Mucosa of gallbladder (tissue), 1 donor: Measurements from ENCODE around the gene KRT85. TPM values are rescaled to one million over a fixed set of nuclear protein-coding genes. Genes with fewer than 3 reads are reported as not detected.
"Not testable (repeated sequence)": the region's sequence is repeated elsewhere in the genome, so short reads cannot be mapped to it uniquely, and the experiment has no call there.

Source experiments
- DNase-seq: peaks from one replicate; pipeline ENCODE4 v3.0.0-alpha.2; 2020; ENCODE audit warnings: low spot score
- total RNA-seq: library from RNA; stranded (reverse); gene quantifications from one replicate; pipeline ENCODE4 v1.2.1, GENCODE V29; 2021
- donor health status: DM: no; HTN: no; CAD: no.

The KRT85 gene
- total RNA-seq, 1 donor from 2014 or later, result not detected

DNA sequence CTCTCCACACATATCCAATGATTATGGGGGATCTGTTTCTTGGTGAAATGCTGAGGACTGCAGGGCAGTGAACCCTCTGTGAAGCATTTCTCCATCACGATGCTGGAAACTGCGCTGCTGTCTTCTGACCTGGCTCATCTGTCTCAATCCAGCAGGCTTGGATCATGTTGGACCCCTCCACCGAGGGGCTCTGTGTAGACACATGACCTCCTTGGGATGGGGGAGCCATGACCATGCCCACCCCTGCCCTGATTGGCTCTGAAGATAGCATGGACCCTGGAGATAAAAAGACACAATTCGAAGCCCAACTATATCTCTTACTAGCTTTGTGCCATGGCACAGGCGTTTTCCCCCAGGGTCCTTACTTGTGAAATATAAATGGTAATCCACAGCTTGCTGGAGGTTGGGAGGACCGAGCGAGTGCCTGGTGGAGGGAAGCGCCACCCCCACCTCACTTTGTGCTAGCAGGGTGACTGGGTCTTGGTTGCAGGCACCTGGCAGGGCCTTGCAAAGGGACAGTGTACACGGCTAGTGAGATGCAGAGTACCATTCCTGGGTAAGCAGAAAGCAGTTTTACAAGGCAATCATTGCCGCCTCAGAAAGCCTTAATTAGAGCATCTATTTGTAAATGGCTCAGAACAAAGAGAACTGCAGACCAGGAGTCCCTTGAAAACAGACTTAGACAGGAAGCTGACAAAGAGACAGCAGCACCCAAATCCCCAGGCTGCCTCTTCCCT lies 43.7 kb downstream of the KRT85 start:
- no peak for DNase-seq

DNA sequence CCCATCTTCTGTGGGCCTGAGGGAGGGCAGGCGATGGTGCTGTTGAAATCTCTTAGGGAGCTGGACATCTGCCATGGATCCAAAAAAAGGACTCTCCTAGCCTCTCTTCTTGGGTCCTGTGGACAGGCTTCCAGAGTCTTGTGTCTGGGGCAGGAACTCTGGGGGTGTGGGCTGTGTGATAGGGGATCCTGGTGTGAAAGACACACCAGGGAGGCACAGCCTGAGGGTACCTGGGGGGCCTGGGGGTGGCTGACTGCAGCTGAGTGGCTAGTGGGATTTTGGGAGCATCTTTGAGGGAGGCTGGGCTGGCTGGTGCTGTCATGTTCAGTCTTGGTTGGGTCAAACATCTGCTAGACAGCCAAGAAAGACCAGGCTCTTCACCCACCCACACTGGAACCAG lies 44.3 kb downstream of the KRT85 start:
- no peak for DNase-seq

DNA sequence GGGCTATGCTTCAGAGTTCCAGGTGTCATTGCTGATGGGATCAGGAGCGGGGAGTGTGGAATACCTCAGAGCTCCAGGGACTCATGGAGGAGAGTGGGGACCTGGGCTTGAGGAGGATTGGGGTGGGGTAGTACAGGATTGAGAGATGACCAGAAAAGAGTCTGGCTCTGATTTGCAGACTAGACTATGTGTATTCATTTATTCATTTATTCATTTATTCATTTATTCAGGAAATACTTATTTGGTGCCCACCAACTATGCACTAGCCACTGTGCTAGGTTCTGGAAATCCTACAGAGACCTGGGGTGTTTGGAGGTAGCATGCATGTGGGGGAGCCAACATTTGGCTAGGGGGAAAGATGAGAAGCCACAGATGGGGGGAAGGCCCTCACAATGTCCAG lies 45.2 kb downstream of the KRT85 start:
- no peak for DNase-seq

DNA sequence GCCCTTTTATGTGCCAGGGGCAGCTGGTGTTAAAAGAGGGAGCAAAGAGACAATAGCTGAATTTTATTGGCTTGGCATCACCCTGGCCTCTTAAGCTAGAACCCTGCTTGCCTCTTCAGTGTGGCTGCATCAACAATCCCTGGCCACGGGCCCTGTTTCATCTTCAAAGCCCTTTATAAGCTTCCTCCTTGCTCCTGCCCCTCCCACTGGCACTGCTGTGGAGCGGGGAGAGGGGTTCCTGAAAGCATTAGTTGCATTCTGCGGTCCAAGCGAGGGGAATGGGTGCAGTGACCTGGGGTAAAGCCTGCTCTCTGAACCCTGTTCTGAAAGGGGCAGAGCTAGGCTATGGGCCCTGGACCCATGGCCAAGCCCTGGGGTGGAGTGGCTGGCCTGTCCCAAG lies 45.9 kb downstream of the KRT85 start:
- DNase-seq, result no peak

GRCh38 chr12:52320784-52321400 lies 46.4 kb downstream of the KRT85 start, which contains the start of gene KRT83:
KRT83 (minus strand) TSS chr12:52321398; CDS start chr12:52321335, 63 bp downstream.
- no peak for DNase-seq

DNA sequence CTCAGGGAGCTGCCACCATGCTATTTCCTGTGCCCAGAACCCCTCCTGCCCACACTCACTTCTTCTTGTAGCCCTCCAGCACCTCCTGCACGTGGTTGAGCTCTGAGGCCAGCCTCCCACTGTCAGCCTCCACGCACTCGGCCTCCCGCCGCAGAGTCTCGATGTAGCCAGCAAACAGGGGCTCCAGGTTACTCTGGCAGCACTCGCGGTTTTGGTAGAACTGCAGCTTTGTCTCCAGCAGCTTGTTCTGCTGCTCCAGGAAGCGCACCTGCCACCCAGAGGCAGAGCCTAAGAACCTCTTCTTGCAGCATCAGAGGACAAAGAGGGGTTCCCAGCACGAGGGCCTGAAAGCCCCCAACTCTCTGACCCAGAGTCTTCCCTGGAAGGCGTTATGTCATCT lies 48.2 kb downstream of the KRT85 start:
- DNase-seq, result no peak

DNA sequence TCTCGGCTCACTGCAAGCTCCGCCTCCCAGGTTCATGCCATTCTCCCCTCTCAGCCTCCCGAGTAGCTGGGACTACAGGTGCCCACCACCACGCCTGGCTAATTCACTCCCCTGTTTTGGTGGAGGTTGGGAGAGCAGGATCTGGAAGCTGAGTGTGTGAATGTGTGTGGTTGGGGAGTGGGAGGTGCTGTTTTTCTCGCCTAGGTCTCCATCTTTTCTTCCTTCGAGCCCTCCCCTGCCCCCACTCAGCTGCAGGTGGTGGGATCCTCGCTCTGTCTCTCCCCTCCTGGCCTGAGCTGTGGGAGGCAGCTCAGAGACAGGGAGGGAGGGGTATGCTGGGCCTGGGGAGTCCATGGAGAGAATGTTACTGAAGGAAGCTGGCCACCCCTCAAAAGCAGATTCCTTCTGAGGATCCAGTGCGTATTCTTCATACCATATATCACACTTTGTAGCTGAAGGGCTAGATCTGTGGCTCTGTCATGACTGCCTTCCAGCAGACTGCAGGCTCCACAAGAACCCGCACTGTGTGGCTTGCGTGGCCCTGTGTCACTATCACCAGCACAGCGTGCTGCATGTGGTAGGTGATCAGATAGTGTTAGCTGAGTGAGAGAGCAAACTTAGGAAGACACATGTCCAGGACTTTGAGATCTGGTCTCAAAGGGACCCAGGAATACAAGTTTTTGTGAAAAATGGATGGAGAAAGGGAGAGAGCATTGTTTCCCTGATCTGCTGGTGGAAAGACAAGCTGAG lies 48.9 kb downstream of the KRT85 start:
- no peak for DNase-seq

- no peak for DNase-seq
Observed at GRCh38 chr12:52317468-52318052, 49.7 kb downstream of the KRT85 start.

DNA sequence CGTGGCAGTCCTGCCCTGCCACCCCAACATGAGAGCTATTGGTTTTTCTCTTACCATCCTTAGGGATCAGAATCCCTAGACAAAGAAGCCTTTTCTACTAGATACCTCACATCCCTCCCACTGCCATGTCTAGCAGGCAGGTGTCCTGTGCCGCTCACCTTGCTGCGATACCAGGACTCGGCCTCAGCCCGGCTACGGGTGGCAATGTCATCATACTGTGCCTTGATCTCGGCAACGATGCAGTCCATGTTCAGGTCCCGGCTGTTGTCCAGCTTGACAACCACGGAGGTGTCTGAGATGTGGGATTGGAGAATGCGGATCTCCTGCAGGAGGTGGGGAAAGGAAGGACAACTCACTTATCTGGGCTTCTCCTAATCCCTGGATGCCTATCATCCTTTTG lies 50.6 kb downstream of the KRT85 start:
- DNase-seq, result no peak

DNA sequence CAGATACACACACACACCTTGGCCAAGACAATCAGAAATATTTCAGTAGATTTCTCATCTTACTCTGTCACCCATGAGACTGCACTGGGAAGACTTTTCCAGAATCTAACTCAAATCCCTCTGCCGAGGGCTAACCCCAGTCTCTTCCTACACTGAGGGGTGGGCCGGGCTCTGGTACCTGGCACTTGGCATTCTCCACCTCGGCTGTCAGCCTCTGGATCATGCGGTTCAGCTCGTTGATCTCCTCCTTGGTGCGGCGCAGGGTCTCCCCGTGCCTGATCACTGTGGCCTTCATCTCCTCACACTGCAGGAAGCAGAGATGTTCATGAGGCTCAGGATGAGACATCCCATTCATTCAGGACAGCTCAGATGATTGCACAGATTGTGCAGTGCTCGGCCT lies 51.0 kb downstream of the KRT85 start:
- DNase-seq, result no peak

- DNase-seq, result not testable (repeated sequence)
Observed at GRCh38 chr12:52315721-52316120, 51.6 kb downstream of the KRT85 start.

- no peak for DNase-seq
Observed at GRCh38 chr12:52314511-52314910, 52.8 kb downstream of the KRT85 start.

DNA sequence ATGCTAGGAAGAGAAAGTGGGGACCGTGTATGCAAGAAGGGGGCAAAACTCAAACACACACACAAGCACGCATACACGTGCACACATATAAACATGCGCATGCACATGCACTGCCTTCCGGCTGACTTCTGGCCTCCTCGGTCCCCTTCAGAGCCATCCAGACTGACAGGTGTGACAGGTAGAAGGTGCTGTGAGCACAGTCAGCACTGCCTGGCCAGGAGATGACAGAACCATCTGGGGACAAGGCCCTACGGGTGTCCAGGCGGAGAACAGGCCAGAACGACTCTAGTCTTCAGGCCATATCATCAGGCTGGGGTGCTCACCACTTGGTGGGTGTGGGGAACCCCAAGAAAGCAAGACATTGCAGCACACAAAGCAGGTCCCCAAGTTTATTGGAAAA lies 53.4 kb downstream of the KRT85 start:
- no peak for DNase-seq

DNA sequence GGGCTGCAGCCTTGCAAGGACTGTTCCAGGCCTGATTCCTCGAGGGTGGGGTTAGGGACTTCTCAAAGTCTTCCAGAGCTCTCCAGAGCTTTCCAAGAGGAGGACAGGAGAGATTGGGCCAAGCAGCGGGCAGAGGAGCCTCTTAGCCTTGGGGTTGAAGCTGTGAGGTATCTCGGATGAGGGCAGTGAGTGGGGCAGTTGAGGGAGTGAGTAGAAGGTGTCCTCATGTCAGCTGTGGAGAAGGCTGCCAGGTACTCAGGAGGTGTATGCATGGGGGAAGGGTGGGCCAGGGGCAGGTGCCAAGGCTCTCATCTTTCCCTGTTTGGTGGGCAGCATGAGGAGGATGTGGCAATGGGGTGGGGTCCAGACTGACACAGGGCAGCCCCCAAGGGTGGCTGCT lies 53.8 kb downstream of the KRT85 start:
- no peak for DNase-seq

DNA sequence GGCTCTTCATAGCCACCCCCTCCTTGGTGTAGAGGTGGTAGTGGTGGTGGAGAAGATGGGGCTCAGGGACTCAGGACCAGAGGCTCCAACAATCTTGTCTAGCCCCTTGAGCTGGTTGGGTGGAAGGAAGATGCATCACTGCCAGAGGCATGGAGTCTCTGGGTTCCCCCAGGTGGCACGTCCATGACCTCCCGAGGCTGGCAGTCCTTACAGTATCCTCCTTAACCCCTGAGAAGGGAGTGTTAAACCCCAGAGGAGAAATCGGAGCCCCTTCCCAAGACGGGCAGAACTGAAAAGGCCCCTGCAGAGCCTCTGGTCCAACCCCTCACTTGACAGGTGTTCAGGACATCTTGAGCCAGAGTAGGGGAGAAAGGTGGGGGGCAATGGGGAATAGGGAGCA lies 55.2 kb downstream of the KRT85 start:
- DNase-seq, result no peak

DNA sequence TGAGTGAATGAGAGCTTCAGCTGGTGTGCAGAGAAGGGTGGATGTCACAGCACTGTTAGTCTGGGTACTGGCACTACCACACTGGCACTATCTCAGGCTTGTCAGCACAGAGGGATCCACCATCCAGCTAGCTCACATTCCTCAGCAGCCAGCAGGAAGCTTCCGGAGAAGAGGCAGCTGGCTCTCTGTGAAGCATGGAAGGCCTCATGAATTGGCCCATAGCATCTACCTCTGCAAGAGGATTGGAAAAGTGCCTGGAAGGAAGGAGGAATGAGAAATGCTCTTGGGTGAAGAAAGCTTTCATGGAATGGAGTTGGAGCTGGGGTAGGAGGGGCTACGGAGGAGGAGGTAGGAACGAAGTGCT lies 56.0 kb downstream of the KRT85 start:
- DNase-seq, result peak; percentile 27

DNA sequence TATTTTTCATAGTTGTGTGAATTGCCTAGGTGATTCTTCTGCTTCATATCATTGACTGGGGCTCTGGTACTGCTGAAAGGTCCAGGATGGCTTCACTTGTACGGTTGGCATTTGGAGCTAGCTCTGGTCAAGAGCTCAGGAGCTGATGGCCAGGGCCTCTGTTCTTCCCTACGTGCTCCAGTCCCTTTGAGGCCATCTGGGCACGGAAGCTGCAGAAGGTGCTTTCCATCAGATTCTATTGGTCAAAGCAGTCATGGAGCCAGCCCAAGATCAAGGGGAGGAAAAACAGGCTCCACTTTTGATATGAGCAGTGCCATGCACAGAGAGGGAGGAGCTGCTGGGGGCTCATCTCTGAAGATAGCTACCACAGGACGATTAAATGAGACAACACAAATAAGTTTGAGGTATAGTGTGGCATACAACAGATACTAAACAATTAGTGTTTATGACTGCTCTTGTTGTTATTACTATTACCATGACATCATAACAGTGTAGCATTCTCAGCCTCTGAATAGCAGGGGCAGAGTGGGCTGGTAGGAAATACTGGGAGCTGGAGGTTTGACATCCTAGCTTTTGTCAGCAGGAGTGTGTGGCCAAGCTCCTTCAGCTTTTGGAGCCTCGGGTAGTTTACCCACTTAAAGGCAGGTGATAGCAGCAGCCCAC lies 56.5 kb downstream of the KRT85 start:
- DNase-seq, result no peak

Other genes with a start within 250 kb of the KRT85 start
- 15.5 TPM for gene KRT80, start 175.5 kb downstream of the KRT85 start, total RNA-seq
- gene KRT7, start 134.2 kb downstream of the KRT85 start, total RNA-seq, result 335 TPM
- gene KRT86, start 92.8 kb downstream of the KRT85 start, total RNA-seq, result 1.1 TPM
- 0.55 TPM for gene KRT81, start 75.9 kb downstream of the KRT85 start, total RNA-seq
- gene KRT83, start 46.1 kb downstream of the KRT85 start, total RNA-seq, result not detected
- not detected for gene KRT84, start 18.2 kb upstream of the KRT85 start, total RNA-seq
- gene KRT82, start 38.9 kb upstream of the KRT85 start, total RNA-seq, result not detected
- not detected for gene KRT75, start 66.9 kb upstream of the KRT85 start, total RNA-seq
- not detected for gene KRT6B, start 84.7 kb upstream of the KRT85 start, total RNA-seq
- gene KRT6C, start 106.3 kb upstream of the KRT85 start, total RNA-seq, result not detected
- gene KRT6A, start 125.8 kb upstream of the KRT85 start, total RNA-seq, result not detected
- gene KRT5, start 152.9 kb upstream of the KRT85 start, total RNA-seq, result not detected
- not detected for gene KRT71, start 185.7 kb upstream of the KRT85 start, total RNA-seq
- gene KRT74, start 206.4 kb upstream of the KRT85 start, total RNA-seq, result not detected
- gene KRT72, start 234.0 kb upstream of the KRT85 start, total RNA-seq, result not detected